Stimulated activated CD4-positive, alpha-beta T cell treated with anti-CD3 and anti-CD28 coated beads, Interleukin-15, amount 100 ng/mL, for 48 hours (primary cell): ENCODE measurements around the gene NKTR.

Source experiments
- DNase-seq, 2 donors: peaks; one replicate each; pipeline ENCODE4 v3.0.0-alpha.2; 2020; ENCODE audit warnings: low read depth in 2 of 2

The NKTR gene

GRCh38 chr3:42662037-42662812, 61.7 kb downstream of the NKTR start:
- no peak for DNase-seq

- no peak for DNase-seq
Measured at GRCh38 chr3:42662813-42663535, 62.5 kb downstream of the NKTR start.

- DNase-seq, result no peak
Measured at GRCh38 chr3:42663581-42664437, 63.3 kb downstream of the NKTR start.

GRCh38 chr3:42664438-42664803, 63.9 kb downstream of the NKTR start:
- DNase-seq, result no peak

GRCh38 chr3:42665050-42665878, 64.8 kb downstream of the NKTR start:
- DNase-seq, result no peak

GRCh38 chr3:42666022-42666421, 65.5 kb downstream of the NKTR start:
- DNase-seq, result no peak

GRCh38 chr3:42666577-42666998, 66.1 kb downstream of the NKTR start:
- DNase-seq, result no peak

GRCh38 chr3:42667096-42667522, 66.6 kb downstream of the NKTR start:
- DNase-seq, result no peak

- no peak for DNase-seq
Measured at GRCh38 chr3:42667523-42668412, 67.3 kb downstream of the NKTR start.

GRCh38 chr3:42668413-42668760, 67.9 kb downstream of the NKTR start:
- no peak for DNase-seq

GRCh38 chr3:42668793-42669217, 68.3 kb downstream of the NKTR start:
- no peak for DNase-seq

- no peak for DNase-seq
Measured at GRCh38 chr3:42670051-42670576, 69.6 kb downstream of the NKTR start.

GRCh38 chr3:42670670-42671069, 70.2 kb downstream of the NKTR start:
- DNase-seq, result no peak

- DNase-seq, result no peak
Measured at GRCh38 chr3:42672515-42672914, 72.0 kb downstream of the NKTR start.

- DNase-seq, result no peak
Measured at GRCh38 chr3:42673082-42673481, 72.6 kb downstream of the NKTR start.

GRCh38 chr3:42674146-42674545, 73.7 kb downstream of the NKTR start:
- DNase-seq, result no peak

GRCh38 chr3:42675909-42676308, 75.4 kb downstream of the NKTR start:
- DNase-seq, result no peak

- no peak for DNase-seq
Measured at GRCh38 chr3:42678447-42678846, 78.0 kb downstream of the NKTR start.

GRCh38 chr3:42680271-42680670, 79.8 kb downstream of the NKTR start:
- DNase-seq, result no peak

- DNase-seq, result no peak
Measured at GRCh38 chr3:42680806-42681205, 80.3 kb downstream of the NKTR start.
